Left ventricle myocardium inferior (tissue), 1 donor: ENCODE measurements around the gene FYTTD1. TPM values are rescaled to one million over a fixed set of nuclear protein-coding genes. Genes with fewer than 3 reads are reported as not detected.

Experiments
- DNase-seq: peaks from one replicate; pipeline ENCODE4 v3.0.0-alpha.2; 2020
- H3K27ac ChIP-seq: fragments of 200-600 bp; replicated peaks from 2 replicates; pipeline ENCODE4 v1.8.0; 2021
- H3K27me3 ChIP-seq: fragments of 200-600 bp; 2 replicates; pipeline ENCODE4 v1.8.0; 2021; ENCODE audit warnings: low read depth
- H3K36me3 ChIP-seq: fragments of 200-600 bp; 2 replicates; pipeline ENCODE4 v1.8.0; 2021
- H3K4me1 ChIP-seq: fragments of 200-600 bp; 2 replicates; pipeline ENCODE4 v1.8.0; 2021
- H3K4me3 ChIP-seq: fragments of 200-600 bp; 2 replicates; pipeline ENCODE4 v1.8.0; 2021; ENCODE audit warnings: mild to moderate bottlenecking, moderate library complexity
- H3K9me3 ChIP-seq: fragments of 200-600 bp; replicated peaks from 2 replicates; pipeline ENCODE4 v1.8.0; 2021
- intact Hi-C: fragments of 100-400 bp; cut with micrococcal nuclease; formaldehyde crosslinking; loops from one replicate; pipeline ENCODE4 v1.11.0; 2022
- total RNA-seq: library from RNA; stranded (reverse); fragmentation: NEBNext Ultra II Directional; extraction: Animal tissue kit (Norgen Biotek cat#: 25700); gene quantifications from one replicate; pipeline ENCODE4 v1.2.1, GENCODE V29; 2021
- TF ChIP-seq, protein P1 (sequence below): fragments of 200-600 bp; IDR thresholded peaks from 2 replicates; pipeline ENCODE4 v1.8.0; 2021; ENCODE audit warnings: antibody characterized with exemption, mild to moderate bottlenecking, borderline replicate concordance
- donor health status: DM: no; HTN: yes; CAD: no; lungs with severe emphysema.

FYTTD1 gene
- total RNA-seq, 1 donor from 2014 or later = 78.7 TPM

DNA sequence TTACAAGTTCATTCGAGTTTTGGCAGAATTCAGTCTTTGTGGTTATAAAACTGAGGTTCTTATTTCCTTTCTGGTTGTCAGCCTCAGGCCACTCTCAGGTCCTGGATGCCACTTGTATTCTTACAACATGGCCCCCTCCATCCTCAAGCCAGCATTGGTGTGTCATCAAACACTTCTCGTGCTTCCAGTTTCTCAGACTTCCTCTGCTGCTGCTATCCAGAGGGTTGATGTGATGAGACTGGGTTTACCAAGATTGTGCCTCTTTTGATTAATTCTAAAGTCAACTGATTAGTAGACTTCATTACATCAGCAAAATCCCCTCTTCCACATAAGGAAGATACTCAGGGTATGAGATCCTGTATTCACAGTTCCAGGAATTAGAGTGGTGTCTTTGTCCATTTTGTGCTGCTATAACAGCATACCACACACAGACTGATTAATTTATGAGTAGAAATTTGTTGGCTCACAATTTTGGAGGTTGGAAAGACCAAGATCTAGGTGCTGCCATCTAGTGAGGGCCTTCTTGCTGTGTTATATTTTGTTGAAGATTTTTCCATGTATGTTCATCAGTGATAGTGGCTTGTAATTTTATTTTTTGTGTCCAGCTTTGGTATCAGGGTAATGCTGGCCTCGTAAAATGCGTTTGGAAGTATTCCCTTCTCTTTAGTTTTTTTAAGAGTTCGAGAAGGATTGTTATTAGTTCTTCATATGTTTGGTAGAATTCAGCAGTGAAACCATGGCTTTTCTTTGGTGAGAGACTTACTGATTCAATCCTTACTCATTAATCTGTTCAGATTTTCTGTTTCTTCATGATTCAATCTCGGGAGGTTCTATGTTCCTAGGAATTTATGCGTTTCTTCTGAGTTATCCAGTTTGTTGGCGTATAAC lies 52.5 kb downstream of the FYTTD1 start:
- intact Hi-C loops = no loop called here
- no peak for DNase-seq
- no peak overlapping the region for H3K4me3 ChIP-seq
- TF ChIP-seq, protein P1, sequence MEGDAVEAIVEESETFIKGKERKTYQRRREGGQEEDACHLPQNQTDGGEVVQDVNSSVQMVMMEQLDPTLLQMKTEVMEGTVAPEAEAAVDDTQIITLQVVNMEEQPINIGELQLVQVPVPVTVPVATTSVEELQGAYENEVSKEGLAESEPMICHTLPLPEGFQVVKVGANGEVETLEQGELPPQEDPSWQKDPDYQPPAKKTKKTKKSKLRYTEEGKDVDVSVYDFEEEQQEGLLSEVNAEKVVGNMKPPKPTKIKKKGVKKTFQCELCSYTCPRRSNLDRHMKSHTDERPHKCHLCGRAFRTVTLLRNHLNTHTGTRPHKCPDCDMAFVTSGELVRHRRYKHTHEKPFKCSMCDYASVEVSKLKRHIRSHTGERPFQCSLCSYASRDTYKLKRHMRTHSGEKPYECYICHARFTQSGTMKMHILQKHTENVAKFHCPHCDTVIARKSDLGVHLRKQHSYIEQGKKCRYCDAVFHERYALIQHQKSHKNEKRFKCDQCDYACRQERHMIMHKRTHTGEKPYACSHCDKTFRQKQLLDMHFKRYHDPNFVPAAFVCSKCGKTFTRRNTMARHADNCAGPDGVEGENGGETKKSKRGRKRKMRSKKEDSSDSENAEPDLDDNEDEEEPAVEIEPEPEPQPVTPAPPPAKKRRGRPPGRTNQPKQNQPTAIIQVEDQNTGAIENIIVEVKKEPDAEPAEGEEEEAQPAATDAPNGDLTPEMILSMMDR = peak; percentile 33
- H3K9me3 ChIP-seq = no peaks in the 10 kb centered on the region
- peaks cover 66% of the 10 kb centered on the region for H3K4me1 ChIP-seq
- H3K36me3 ChIP-seq = no peaks in the 10 kb centered on the region
- H3K27ac ChIP-seq = no peak overlapping the region
- no peaks in the 10 kb centered on the region for H3K27me3 ChIP-seq

- no peak for DNase-seq
- no peaks in the 10 kb centered on the region for H3K36me3 ChIP-seq
- TF ChIP-seq, protein P1 = no peak
- H3K4me1 ChIP-seq = peaks cover 63% of the 10 kb centered on the region
- intact Hi-C loops = no loop called here
- H3K27me3 ChIP-seq = no peaks in the 10 kb centered on the region
- no peaks in the 10 kb centered on the region for H3K9me3 ChIP-seq
- no peak overlapping the region for H3K27ac ChIP-seq
- H3K4me3 ChIP-seq = no peak overlapping the region
These were observed 53.2 kb downstream of the FYTTD1 start for GRCh38 chr3:197802779-197803459.

DNA sequence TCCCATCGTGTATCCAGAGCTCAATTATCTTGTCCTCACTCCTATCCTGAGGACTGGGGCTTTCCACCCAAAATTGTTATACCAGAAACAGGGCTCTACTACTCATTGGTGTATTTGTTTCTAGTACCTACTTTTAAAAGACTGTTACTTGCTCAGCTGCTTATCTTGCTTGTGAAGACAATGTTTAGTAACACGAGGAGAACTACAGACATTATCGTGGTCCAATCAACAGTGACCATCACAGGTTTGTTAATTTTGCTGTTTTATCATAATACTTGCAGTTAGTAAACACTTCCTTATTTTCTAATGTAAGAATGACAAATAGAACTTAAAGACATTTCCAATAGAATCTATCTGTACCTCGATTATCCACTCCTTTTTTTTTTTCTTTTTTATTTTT lies 54.8 kb downstream of the FYTTD1 start:
- H3K4me3 ChIP-seq = no peak overlapping the region
- DNase-seq = no peak
- no peaks in the 10 kb centered on the region for H3K36me3 ChIP-seq
- no peaks in the 10 kb centered on the region for H3K9me3 ChIP-seq
- H3K27ac ChIP-seq = no peak overlapping the region
- TF ChIP-seq, protein P1 = no peak
- H3K27me3 ChIP-seq = no peaks in the 10 kb centered on the region
- peaks cover 63% of the 10 kb centered on the region for H3K4me1 ChIP-seq
- intact Hi-C loops = no loop called here

DNA sequence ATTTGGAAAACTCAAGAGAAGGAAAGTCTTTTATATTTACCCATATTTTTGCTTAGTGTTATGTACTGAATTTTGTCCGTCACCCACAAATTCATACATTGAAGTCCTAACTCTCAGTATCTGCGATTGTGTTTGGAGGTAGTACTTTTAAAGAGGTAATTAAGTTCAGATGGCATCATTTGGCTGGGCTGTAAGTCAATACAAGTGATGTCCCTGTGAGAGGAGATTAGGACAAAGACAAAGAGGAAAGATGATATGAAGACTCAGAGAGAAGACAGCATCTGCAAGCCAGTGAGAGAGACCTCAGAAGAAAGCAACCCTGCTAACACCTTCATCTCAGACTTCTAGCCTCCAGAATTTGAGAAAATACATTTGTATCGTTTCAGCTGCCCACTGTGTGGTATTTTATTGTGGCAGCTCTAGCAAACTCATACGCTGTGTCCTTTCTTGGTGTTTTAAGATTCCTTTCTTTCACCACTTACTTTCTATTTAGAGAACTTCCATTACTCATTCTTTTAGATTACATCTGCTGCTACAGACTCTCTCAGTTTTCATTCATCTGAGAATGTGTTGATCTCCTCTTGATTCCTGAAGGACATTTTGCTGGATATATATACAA lies 58.4 kb downstream of the FYTTD1 start:
- no peaks in the 10 kb centered on the region for H3K9me3 ChIP-seq
- peak overlapping the region; percentile 41 for H3K27ac ChIP-seq
- TF ChIP-seq, protein P1 = no peak
- H3K36me3 ChIP-seq = no peaks in the 10 kb centered on the region
- peaks cover 60% of the 10 kb centered on the region for H3K4me1 ChIP-seq
- no peak for DNase-seq
- no peak overlapping the region for H3K4me3 ChIP-seq
- H3K27me3 ChIP-seq = no peaks in the 10 kb centered on the region
- intact Hi-C loops = no loop called here

DNA sequence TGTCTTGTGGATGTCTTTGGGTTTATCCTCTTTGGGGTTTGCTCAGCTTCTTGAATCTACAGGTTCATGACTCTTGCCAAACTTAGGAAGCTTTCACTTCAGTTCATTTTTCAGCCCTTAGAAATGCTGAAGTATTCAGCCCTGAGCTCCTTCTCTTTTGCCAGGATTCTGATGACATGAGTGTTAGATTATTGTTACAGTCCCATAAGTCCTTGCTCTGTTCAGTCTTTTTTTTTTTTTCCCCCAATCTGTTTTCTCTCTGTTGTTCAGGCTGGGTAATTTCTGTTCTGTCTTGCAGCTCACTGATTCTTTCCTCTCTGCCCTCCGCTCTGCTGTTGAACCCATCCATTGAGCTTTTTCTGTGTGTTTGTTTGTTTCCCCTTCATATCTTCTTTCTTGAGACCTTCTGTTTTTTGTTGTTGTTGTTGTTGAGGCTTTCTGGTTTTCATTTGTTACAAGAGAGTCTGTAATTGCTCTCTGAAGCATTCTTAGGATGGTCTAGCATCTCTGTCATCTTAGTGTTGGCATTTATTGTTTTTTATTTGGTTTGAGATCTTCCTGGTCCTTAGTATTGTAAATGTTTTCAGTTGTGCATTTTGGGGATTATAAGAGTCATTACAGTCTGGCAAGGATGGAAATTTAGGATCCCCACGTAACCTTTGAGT lies 59.8 kb downstream of the FYTTD1 start:
- TF ChIP-seq, protein P1 = no peak
- no peaks in the 10 kb centered on the region for H3K36me3 ChIP-seq
- H3K9me3 ChIP-seq = no peaks in the 10 kb centered on the region
- H3K4me3 ChIP-seq = no peak overlapping the region
- H3K27ac ChIP-seq = peak overlapping the region; percentile 41
- no peak for DNase-seq
- no peaks in the 10 kb centered on the region for H3K27me3 ChIP-seq
- H3K4me1 ChIP-seq = peaks cover 52% of the 10 kb centered on the region
- intact Hi-C loops = no loop called here
